ENCODE data around the gene DXO.

DNA sequence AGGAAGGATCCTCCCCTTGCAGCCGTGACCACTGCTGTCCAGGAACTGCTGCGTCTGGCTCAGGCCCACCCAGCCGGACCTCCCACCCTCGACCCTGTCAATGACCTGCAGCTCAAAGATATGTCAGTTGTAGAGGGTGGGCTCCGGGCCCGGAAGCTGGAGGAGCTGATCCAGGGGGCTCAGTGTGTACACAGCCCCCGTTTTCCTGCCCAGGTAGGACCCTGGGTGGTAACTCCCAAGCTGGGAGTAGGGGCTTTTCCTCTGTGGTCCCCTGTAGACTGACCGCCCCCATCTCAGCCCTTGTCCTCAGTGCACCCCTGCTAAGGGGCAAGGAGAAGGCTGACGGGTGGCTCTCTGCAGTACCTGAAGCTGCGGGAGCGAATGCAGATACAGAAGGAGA is 3.6 kb downstream of the DXO start:
- TF ChIP-seq, protein P1, sequence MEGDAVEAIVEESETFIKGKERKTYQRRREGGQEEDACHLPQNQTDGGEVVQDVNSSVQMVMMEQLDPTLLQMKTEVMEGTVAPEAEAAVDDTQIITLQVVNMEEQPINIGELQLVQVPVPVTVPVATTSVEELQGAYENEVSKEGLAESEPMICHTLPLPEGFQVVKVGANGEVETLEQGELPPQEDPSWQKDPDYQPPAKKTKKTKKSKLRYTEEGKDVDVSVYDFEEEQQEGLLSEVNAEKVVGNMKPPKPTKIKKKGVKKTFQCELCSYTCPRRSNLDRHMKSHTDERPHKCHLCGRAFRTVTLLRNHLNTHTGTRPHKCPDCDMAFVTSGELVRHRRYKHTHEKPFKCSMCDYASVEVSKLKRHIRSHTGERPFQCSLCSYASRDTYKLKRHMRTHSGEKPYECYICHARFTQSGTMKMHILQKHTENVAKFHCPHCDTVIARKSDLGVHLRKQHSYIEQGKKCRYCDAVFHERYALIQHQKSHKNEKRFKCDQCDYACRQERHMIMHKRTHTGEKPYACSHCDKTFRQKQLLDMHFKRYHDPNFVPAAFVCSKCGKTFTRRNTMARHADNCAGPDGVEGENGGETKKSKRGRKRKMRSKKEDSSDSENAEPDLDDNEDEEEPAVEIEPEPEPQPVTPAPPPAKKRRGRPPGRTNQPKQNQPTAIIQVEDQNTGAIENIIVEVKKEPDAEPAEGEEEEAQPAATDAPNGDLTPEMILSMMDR (IDR thresholded peaks at IDR 0.05): no peak
- no peak for TF ChIP-seq POLR2A (IDR thresholded peaks at IDR 0.05)
